Measurements from ENCODE around the gene CDKN1C.

Gene CDKN1C

GRCh38 chr11:2898366-2899079 lies 12.9 kb upstream of the CDKN1C start:
- peak; percentile 40; the same call in 1 of the 2 replicates for TF ChIP-seq POLR2AphosphoS5 (IDR thresholded peaks at IDR 0.05; ENCODE audit: low read depth, low read length)
- 0 out of 2 replicates have a peak, but pooled peaks have one; percentile 64 for TF ChIP-seq SIN3A (IDR thresholded peaks at IDR 0.05; ENCODE audit: borderline replicate concordance, insufficient read depth, low read length)
- no peak for TF ChIP-seq TAF1 (IDR thresholded peaks at IDR 0.05; ENCODE audit: borderline replicate concordance, insufficient read depth, low read length)
- TF ChIP-seq FOXP2 (optimal IDR thresholded peaks at IDR 0.05; ENCODE audit: borderline replicate concordance, extremely low read depth, extremely low read length, insufficient read depth): peak; percentile 66
- TF ChIP-seq, protein P1, sequence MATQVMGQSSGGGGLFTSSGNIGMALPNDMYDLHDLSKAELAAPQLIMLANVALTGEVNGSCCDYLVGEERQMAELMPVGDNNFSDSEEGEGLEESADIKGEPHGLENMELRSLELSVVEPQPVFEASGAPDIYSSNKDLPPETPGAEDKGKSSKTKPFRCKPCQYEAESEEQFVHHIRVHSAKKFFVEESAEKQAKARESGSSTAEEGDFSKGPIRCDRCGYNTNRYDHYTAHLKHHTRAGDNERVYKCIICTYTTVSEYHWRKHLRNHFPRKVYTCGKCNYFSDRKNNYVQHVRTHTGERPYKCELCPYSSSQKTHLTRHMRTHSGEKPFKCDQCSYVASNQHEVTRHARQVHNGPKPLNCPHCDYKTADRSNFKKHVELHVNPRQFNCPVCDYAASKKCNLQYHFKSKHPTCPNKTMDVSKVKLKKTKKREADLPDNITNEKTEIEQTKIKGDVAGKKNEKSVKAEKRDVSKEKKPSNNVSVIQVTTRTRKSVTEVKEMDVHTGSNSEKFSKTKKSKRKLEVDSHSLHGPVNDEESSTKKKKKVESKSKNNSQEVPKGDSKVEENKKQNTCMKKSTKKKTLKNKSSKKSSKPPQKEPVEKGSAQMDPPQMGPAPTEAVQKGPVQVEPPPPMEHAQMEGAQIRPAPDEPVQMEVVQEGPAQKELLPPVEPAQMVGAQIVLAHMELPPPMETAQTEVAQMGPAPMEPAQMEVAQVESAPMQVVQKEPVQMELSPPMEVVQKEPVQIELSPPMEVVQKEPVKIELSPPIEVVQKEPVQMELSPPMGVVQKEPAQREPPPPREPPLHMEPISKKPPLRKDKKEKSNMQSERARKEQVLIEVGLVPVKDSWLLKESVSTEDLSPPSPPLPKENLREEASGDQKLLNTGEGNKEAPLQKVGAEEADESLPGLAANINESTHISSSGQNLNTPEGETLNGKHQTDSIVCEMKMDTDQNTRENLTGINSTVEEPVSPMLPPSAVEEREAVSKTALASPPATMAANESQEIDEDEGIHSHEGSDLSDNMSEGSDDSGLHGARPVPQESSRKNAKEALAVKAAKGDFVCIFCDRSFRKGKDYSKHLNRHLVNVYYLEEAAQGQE (IDR thresholded peaks at IDR 0.05; ENCODE audit: insufficient read depth in 1 of 2, low read depth in 2 of 2, low read length in 2 of 2): peak in 1 of 2 experiments; percentile 59; a peak in 1 of 4 replicates

- TF ChIP-seq, protein P1 (IDR thresholded peaks at IDR 0.05; ENCODE audit: insufficient read depth in 1 of 2, low read depth in 2 of 2, low read length in 2 of 2): no peak
- TF ChIP-seq FOXP2 (optimal IDR thresholded peaks at IDR 0.05; ENCODE audit: borderline replicate concordance, extremely low read depth, extremely low read length, insufficient read depth): no peak
- no peak for TF ChIP-seq TAF1 (IDR thresholded peaks at IDR 0.05; ENCODE audit: borderline replicate concordance, insufficient read depth, low read length)
- no peak for TF ChIP-seq SIN3A (IDR thresholded peaks at IDR 0.05; ENCODE audit: borderline replicate concordance, insufficient read depth, low read length)
- no peak for TF ChIP-seq POLR2AphosphoS5 (IDR thresholded peaks at IDR 0.05; ENCODE audit: low read depth, low read length)
These were observed 11.5 kb upstream of the CDKN1C start for GRCh38 chr11:2897048-2897447.

GRCh38 chr11:2896047-2896446 lies 10.5 kb upstream of the CDKN1C start:
- TF ChIP-seq SIN3A (IDR thresholded peaks at IDR 0.05; ENCODE audit: borderline replicate concordance, insufficient read depth, low read length) (no peak), TAF1 (IDR thresholded peaks at IDR 0.05; ENCODE audit: borderline replicate concordance, insufficient read depth, low read length) (no peak), POLR2AphosphoS5 (IDR thresholded peaks at IDR 0.05; ENCODE audit: low read depth, low read length) (no peak), FOXP2 (optimal IDR thresholded peaks at IDR 0.05; ENCODE audit: borderline replicate concordance, extremely low read depth, extremely low read length, insufficient read depth) (no peak)
- TF ChIP-seq, protein P1 (IDR thresholded peaks at IDR 0.05; ENCODE audit: insufficient read depth in 1 of 2, low read depth in 2 of 2, low read length in 2 of 2): no peak

- TF ChIP-seq, protein P1 (IDR thresholded peaks at IDR 0.05; ENCODE audit: insufficient read depth in 1 of 2, low read depth in 2 of 2, low read length in 2 of 2): no peak
- TF ChIP-seq POLR2AphosphoS5 (IDR thresholded peaks at IDR 0.05; ENCODE audit: low read depth, low read length): no peak
- TF ChIP-seq FOXP2 (optimal IDR thresholded peaks at IDR 0.05; ENCODE audit: borderline replicate concordance, extremely low read depth, extremely low read length, insufficient read depth): no peak
These were observed 8.4 kb upstream of the CDKN1C start for GRCh38 chr11:2893935-2894334.
